Gastrocnemius medialis (tissue), 4 donors: ENCODE measurements around the gene NAV2. TPM values are rescaled to one million over a fixed set of nuclear protein-coding genes. Genes with fewer than 3 reads are reported as not detected.

Experiments
- ATAC-seq, 2 donors: fragments of 150-250 bp; one replicate each; pipeline ENCODE4 v1.9.1; 2016
- DNase-seq, 2 donors: peaks; one replicate each; pipeline ENCODE4 v3.0.0-alpha.2; 2019
- H3K27ac ChIP-seq, 4 donors: fragments of 200-600 bp; sonication (generic); 1 replicate in 1 of 4; 2 replicates in 3 of 4; pipeline ENCODE4 v1.5.1; 2016 to 2018; ENCODE audit warnings: mild to moderate bottlenecking in 2 of 4, moderate library complexity in 1 of 4
- H3K27me3 ChIP-seq, 3 donors: fragments of 200-600 bp; sonication (generic) in 2 of 3; 1 replicate in 1 of 3; 2 replicates in 2 of 3; pipeline versions ENCODE4 v1.5.1 to v1.6.0; 2016 to 2019; ENCODE audit warnings: mild to moderate bottlenecking in 1 of 3, moderate library complexity in 1 of 3
- H3K36me3 ChIP-seq, 2 donors: fragments of 200-600 bp; sonication (generic) in 1 of 2; one replicate each; pipeline ENCODE4 v1.5.1; 2017 to 2018
- H3K4me1 ChIP-seq, 2 donors: fragments of 200-600 bp; sonication (generic) in 1 of 2; one replicate each; pipeline ENCODE4 v1.5.1; 2016 to 2017; ENCODE audit warnings: mild to moderate bottlenecking in 2 of 2
- H3K4me3 ChIP-seq, 4 donors: fragments of 200-600 bp; sonication (generic) in 3 of 4; 1 replicate in 1 of 4; 2 replicates in 3 of 4; pipeline ENCODE4 v1.5.1; 2016 to 2019; ENCODE audit warnings: mild to moderate bottlenecking in 2 of 4
- H3K9me3 ChIP-seq, 3 donors: fragments of 200-600 bp; sonication (generic) in 2 of 3; 1 replicate in 1 of 3; 2 replicates in 2 of 3; pipeline ENCODE4 v1.5.1; 2016 to 2019
- CTCF ChIP-seq, 5 experiments: fragments of 450-650 bp in 3 of 5; fragments of 200-600 bp in 2 of 5; sonication (generic) in 2 of 5; IDR thresholded peaks in 4 of 5; conservative IDR thresholded peaks in 1 of 5; 1 replicate in 4 of 5; 2 replicates in 1 of 5; pipeline ENCODE4 v1.5.1; 2016 to 2019; ENCODE audit warnings: antibody characterized with exemption in 5 of 5, mild to moderate bottlenecking in 3 of 5, moderate library complexity in 3 of 5
- POLR2A ChIP-seq, 2 donors: fragments of 450-650 bp; IDR thresholded peaks; one replicate each; pipeline ENCODE4 v1.6.1; 2017; ENCODE audit warnings: antibody characterized with exemption in 2 of 2, mild to moderate bottlenecking in 2 of 2, moderate library complexity in 2 of 2
- in situ Hi-C, 4 donors: fragments of 200-750 bp; cut with MboI; loops; one replicate each; pipeline versions ENCODE4 v1.15.0 to v1.8.0; 2017; ENCODE audit warnings: low sequenced_read_pairs in 4 of 4
- intact Hi-C: fragments of 100-400 bp; cut with DNase I; formaldehyde crosslinking; loops from one replicate; pipeline ENCODE4 v1.15.1; 2023; ENCODE audit warnings: low total_unique reads
- total RNA-seq, 4 donors: library from RNA; depleted of rRNA; stranded (reverse); fragments of >200 nt; gene quantifications; one replicate each; pipeline versions ENCODE4 v1.1.0 to v1.2.3, GENCODE V29; 2016

The NAV2 gene
- total RNA-seq, 4 donors from 2014 or later: 3.2 to 7.7 (median 5.5) TPM

- intact Hi-C loops: no loop called here
- in situ Hi-C loops: loop anchor here in 1 of 4 donors (25.0 kb wide), 1 partner anchor 100 kb away; no protein-coding TSS in a partner anchor
- ATAC-seq (no peak), DNase-seq (no peak)
- peaks cover 6 to 14% of the 10 kb centered on the region in 2 donors for H3K4me1 ChIP-seq
- H3K4me3 ChIP-seq: no peak overlapping the region
- H3K36me3 ChIP-seq: no peaks in the 10 kb centered on the region
- no peak for TF ChIP-seq POLR2A (IDR thresholded peaks at IDR 0.05)
- TF ChIP-seq CTCF (IDR thresholded peaks at IDR 0.05 in 4 of 5, conservative IDR thresholded peaks at IDR 0.05 in 1 of 5): no peak
- H3K9me3 ChIP-seq: no peaks in the 10 kb centered on the region
- no peak overlapping the region for H3K27ac ChIP-seq
- H3K27me3 ChIP-seq: no peaks in the 10 kb centered on the region
These were observed 274.7 kb downstream of the NAV2 start for GRCh38 chr11:19987331-19987801.

- ATAC-seq (peak; percentile 94 to 96), DNase-seq (peak; percentile 64 to 69)
- Histone ChIP-seq H3K4me3 (no peak overlapping the region), H3K36me3 (no peaks in the 10 kb centered on the region), H3K4me1 (peaks cover 6 to 14% of the 10 kb centered on the region in 2 donors), H3K27ac (peak overlapping the region; percentile 23 to 69 (median 48)), H3K9me3 (no peaks in the 10 kb centered on the region), H3K27me3 (no peaks in the 10 kb centered on the region)
- intact Hi-C loops (no loop called here), in situ Hi-C loops (loop anchor here in 1 of 4 donors (25.0 kb wide), 1 partner anchor 101 kb away; no protein-coding TSS in a partner anchor)
- TF ChIP-seq POLR2A (IDR thresholded peaks at IDR 0.05): no peak
- no peak for TF ChIP-seq CTCF (IDR thresholded peaks at IDR 0.05 in 4 of 5, conservative IDR thresholded peaks at IDR 0.05 in 1 of 5)
These were observed 276.0 kb downstream of the NAV2 start for GRCh38 chr11:19988598-19988997.

GRCh38 chr11:19989191-19989590 is 276.6 kb downstream of the NAV2 start:
- no peak for TF ChIP-seq CTCF (IDR thresholded peaks at IDR 0.05 in 4 of 5, conservative IDR thresholded peaks at IDR 0.05 in 1 of 5)
- TF ChIP-seq POLR2A (IDR thresholded peaks at IDR 0.05): no peak
- intact Hi-C loops: no loop called here
- ATAC-seq (no peak), DNase-seq (no peak)
- Histone ChIP-seq H3K9me3 (no peaks in the 10 kb centered on the region), H3K4me1 (peaks cover 6 to 14% of the 10 kb centered on the region in 2 donors), H3K27me3 (no peaks in the 10 kb centered on the region), H3K36me3 (no peaks in the 10 kb centered on the region), H3K27ac (peak overlapping the region in 2 of 4 donors; percentile 66 to 69), H3K4me3 (no peak overlapping the region)
- in situ Hi-C loops: loop anchor here in 1 of 4 donors (25.0 kb wide), 1 partner anchor 102 kb away; no protein-coding TSS in a partner anchor

- H3K4me1 ChIP-seq: peaks cover 6 to 29% of the 10 kb centered on the region in 2 donors
- no peak for DNase-seq
- no peaks in the 10 kb centered on the region for H3K36me3 ChIP-seq
- H3K27ac ChIP-seq: no peak overlapping the region
- intact Hi-C loops: no loop called here
- H3K27me3 ChIP-seq: no peaks in the 10 kb centered on the region
- ATAC-seq: no peak
- no peak overlapping the region for H3K4me3 ChIP-seq
- in situ Hi-C loops: loop anchor here in 1 of 4 donors (25.0 kb wide), 1 partner anchor 105 kb away; no protein-coding TSS in a partner anchor
- H3K9me3 ChIP-seq: no peaks in the 10 kb centered on the region
- TF ChIP-seq CTCF (IDR thresholded peaks at IDR 0.05 in 4 of 5, conservative IDR thresholded peaks at IDR 0.05 in 1 of 5) (no peak), POLR2A (IDR thresholded peaks at IDR 0.05) (no peak)
These were observed 279.5 kb downstream of the NAV2 start for GRCh38 chr11:19992162-19992561.
